ENCODE results near the gene DIS3L2.

Gene DIS3L2

GRCh38 chr2:232263295-232263694 is 301.8 kb downstream of the DIS3L2 start:
- TF ChIP-seq CTCF (IDR thresholded peaks at IDR 0.05): no peak

DNA sequence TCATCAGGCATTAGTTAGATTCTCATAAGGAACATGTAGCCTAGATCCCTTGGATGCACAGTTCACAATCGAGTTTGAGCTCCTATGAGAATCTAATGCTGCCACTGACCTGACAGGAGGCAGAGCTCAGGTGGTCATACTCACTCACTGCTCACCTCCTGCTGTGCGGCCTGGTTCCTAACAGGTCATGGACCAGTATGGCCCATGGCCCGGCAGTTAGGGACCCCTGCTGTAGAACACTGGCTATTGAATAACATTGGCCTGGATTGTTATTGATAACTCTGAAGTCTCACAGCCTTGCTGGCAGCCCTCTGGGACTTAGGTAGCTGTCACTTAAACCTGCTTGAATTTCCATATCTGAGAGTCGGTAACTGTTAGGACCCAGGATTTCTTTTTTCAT is 302.6 kb downstream of the DIS3L2 start:
- TF ChIP-seq CTCF (IDR thresholded peaks at IDR 0.05): no peak

GRCh38 chr2:232265329-232265728 is 303.8 kb downstream of the DIS3L2 start:
- TF ChIP-seq CTCF (IDR thresholded peaks at IDR 0.05): no peak

DNA sequence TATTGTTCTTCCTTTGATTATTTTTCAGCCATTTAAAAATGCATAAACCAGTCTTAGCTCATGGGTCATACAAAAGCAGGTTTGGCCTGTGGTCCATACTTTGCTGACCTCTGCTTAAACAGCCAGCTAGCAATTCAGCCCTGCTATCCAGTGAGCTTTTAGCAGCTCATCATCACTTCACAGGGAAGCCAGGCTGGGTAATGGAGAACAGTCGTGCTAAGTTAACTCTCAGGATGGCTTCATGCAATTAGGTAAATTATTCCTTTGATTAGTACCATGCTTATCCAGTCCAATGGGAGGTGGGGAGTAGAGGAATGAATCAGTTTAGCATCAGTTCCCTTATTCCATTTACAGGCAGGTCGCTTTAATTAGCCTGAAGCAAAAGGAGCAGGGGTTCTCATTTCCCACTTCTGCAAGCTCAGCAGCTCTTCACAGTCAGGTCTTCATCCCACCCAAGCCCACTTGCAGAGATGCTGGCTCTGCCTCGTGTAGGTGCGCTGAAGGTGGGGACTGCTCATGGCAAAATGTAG is 307.2 kb downstream of the DIS3L2 start:
- no peak for TF ChIP-seq CTCF (IDR thresholded peaks at IDR 0.05)

DNA sequence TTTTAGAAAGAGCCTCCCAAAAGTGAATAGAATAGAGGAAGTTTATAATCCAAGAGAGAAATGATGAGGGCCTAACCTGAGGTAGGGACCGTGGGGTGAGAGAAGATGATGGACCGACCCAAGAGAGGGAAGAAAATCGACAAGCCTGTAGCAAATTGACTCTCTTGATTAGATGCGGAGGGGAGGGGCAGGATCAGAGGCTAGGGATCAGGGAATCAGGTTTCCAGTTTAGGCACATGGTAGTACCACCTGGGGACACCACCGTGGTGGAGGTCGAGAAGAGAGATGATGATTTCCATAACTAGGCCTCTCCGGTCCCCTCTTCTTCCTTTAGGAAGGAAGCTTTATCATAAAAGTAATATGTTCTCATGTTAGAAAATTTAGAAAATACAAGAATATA is 308.4 kb downstream of the DIS3L2 start:
- TF ChIP-seq CTCF (IDR thresholded peaks at IDR 0.05): no peak

GRCh38 chr2:232273903-232274643 is 312.6 kb downstream of the DIS3L2 start:
- TF ChIP-seq CTCF (IDR thresholded peaks at IDR 0.05): no peak

DNA sequence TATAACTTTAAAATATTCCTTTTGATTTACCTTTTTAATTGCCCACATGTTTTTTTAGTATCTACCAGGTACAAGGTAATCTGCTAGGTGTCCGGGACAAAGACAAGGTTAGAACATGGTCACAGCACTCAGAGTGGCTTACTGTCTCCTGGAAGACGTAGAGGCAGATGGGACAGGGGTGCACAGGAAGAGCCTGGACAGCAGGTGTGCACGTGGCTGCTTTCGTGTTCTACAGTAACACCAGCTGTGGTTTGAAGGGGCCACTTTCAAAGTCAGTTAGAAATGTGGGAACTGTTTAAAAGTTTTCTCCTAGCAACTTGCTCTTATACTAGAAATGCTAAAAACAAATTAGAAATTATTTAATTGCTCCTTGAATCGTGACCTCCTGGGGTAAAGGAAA is 314.2 kb downstream of the DIS3L2 start:
- TF ChIP-seq CTCF (IDR thresholded peaks at IDR 0.05): no peak
